ENCODE data around the gene YBX2.
"Not testable (repeated sequence)": the region's sequence is repeated elsewhere in the genome, so short reads cannot be mapped to it uniquely, and the experiment has no call there.

YBX2 gene

GRCh38 chr17:7262935-7263800, 31.3 kb downstream of the YBX2 start:
- no peak for DNase-seq (ENCODE audit: low read depth)

GRCh38 chr17:7262192-7262934, 32.1 kb downstream of the YBX2 start, which contains the start of gene CLDN7:
Gene CLDN7 (minus strand): TSS chr17:7262478. CDS start chr17:7262043, 435 bp downstream.
- no peak for DNase-seq (ENCODE audit: low read depth)

- DNase-seq (ENCODE audit: low read depth) = no peak
Observed at GRCh38 chr17:7261379-7262191, 32.9 kb downstream of the YBX2 start.

- no peak for DNase-seq (ENCODE audit: low read depth)
Observed at GRCh38 chr17:7260651-7261378, 33.6 kb downstream of the YBX2 start.

GRCh38 chr17:7260151-7260550, 34.3 kb downstream of the YBX2 start:
- DNase-seq (ENCODE audit: low read depth) = no peak

- DNase-seq (ENCODE audit: low read depth) = no peak
Observed at GRCh38 chr17:7259555-7259889, 34.9 kb downstream of the YBX2 start.

- DNase-seq (ENCODE audit: low read depth) = no peak
Observed at GRCh38 chr17:7258731-7259554, 35.5 kb downstream of the YBX2 start.

GRCh38 chr17:7256766-7257456, 37.5 kb downstream of the YBX2 start:
- DNase-seq (ENCODE audit: low read depth) = no peak

GRCh38 chr17:7254511-7254910, 39.9 kb downstream of the YBX2 start:
- DNase-seq (ENCODE audit: low read depth) = no peak

- DNase-seq (ENCODE audit: low read depth) = no peak
Observed at GRCh38 chr17:7253082-7253481, 41.4 kb downstream of the YBX2 start.

- peak; percentile 75 for DNase-seq (ENCODE audit: low read depth)
Observed at GRCh38 chr17:7252176-7253043, 42.0 kb downstream of the YBX2 start, which contains the start of gene ELP5. Gene ELP5 (plus strand): TSS chr17:7252215. CDS start chr17:7252551, 336 bp downstream.

GRCh38 chr17:7251661-7252175, 42.7 kb downstream of the YBX2 start, which contains the start of gene CTDNEP1:
Gene CTDNEP1 (minus strand): TSS chr17:7251734. CDS start chr17:7251296, 438 bp downstream.
- DNase-seq (ENCODE audit: low read depth) = peak; percentile 92

- no peak for DNase-seq (ENCODE audit: low read depth)
Observed at GRCh38 chr17:7250695-7251627, 43.5 kb downstream of the YBX2 start.

GRCh38 chr17:7249830-7250229, 44.6 kb downstream of the YBX2 start:
- no peak for DNase-seq (ENCODE audit: low read depth)

GRCh38 chr17:7249214-7249613, 45.2 kb downstream of the YBX2 start:
- no peak for DNase-seq (ENCODE audit: low read depth)

GRCh38 chr17:7248796-7249195, 45.6 kb downstream of the YBX2 start:
- DNase-seq (ENCODE audit: low read depth) = no peak

GRCh38 chr17:7246779-7247178, 47.7 kb downstream of the YBX2 start:
- DNase-seq (ENCODE audit: low read depth) = no peak

GRCh38 chr17:7243838-7244237, 50.6 kb downstream of the YBX2 start:
- DNase-seq (ENCODE audit: low read depth) = not testable (repeated sequence)
